Measurements from ENCODE around the gene NRDC. TPM values are rescaled to one million over a fixed set of nuclear protein-coding genes. Genes with fewer than 3 reads are reported as not detected.

The NRDC gene
- total and polyA plus RNA-seq, 9 of the 15 experiments (the other 6 are each of a cell fraction or from before 2014, with no cell fraction given) = 102 to 371 (median 201) TPM

GRCh38 chr1:51878616-51879336 is at the start of gene NRDC (continued):
- TF ChIP-seq SRF (CRISPR knock-in tag; IDR thresholded peaks at IDR 0.05) (no peak), BCOR (IDR thresholded peaks at IDR 0.05) (peak; percentile 82), TCF7 (IDR thresholded peaks at IDR 0.05; ENCODE audit: borderline replicate concordance) (0 out of 2 replicates have a peak, but pooled peaks have one; percentile 1), RAD21 (CRISPR knock-in tag; conservative IDR thresholded peaks at IDR 0.05 in 1 of 2, IDR thresholded peaks at IDR 0.05 in 1 of 2) (no peak), ZNF217 (CRISPR knock-in tag; IDR thresholded peaks at IDR 0.05) (no peak), MEF2A (IDR thresholded peaks at IDR 0.05; ENCODE audit: control insufficient read depth, low read depth, low read length) (no peak), E2F3 (CRISPR knock-in tag; IDR thresholded peaks at IDR 0.05) (no peak), TAF15 (IDR thresholded peaks at IDR 0.05; ENCODE audit: low read depth, low read length) (no peak), ELF4 (CRISPR knock-in tag; IDR thresholded peaks at IDR 0.05) (no peak), DPF2 (IDR thresholded peaks at IDR 0.05) (peak; percentile 83), ZNF444 (CRISPR knock-in tag; IDR thresholded peaks at IDR 0.05) (0 out of 2 replicates have a peak, but pooled peaks have one; percentile 35), ZNF324 (CRISPR knock-in tag; IDR thresholded peaks at IDR 0.05) (no peak), ZBED1 (IDR thresholded peaks at IDR 0.05) (peak; percentile 10; the same call in 1 of the 2 replicates), MAFF (IDR thresholded peaks at IDR 0.05; ENCODE audit: low read length) (peak; percentile 93), PTBP1 (IDR thresholded peaks at IDR 0.05; ENCODE audit: low read depth, low read length) (no peak), ADNP (tag; IDR thresholded peaks at IDR 0.05) (no peak), MYBL2 (IDR thresholded peaks at IDR 0.05; ENCODE audit: low read depth) (peak; percentile 94), MYBL2 (CRISPR knock-in tag; IDR thresholded peaks at IDR 0.05; ENCODE audit: borderline replicate concordance) (no peak)
- TF ChIP-seq, protein P1, sequence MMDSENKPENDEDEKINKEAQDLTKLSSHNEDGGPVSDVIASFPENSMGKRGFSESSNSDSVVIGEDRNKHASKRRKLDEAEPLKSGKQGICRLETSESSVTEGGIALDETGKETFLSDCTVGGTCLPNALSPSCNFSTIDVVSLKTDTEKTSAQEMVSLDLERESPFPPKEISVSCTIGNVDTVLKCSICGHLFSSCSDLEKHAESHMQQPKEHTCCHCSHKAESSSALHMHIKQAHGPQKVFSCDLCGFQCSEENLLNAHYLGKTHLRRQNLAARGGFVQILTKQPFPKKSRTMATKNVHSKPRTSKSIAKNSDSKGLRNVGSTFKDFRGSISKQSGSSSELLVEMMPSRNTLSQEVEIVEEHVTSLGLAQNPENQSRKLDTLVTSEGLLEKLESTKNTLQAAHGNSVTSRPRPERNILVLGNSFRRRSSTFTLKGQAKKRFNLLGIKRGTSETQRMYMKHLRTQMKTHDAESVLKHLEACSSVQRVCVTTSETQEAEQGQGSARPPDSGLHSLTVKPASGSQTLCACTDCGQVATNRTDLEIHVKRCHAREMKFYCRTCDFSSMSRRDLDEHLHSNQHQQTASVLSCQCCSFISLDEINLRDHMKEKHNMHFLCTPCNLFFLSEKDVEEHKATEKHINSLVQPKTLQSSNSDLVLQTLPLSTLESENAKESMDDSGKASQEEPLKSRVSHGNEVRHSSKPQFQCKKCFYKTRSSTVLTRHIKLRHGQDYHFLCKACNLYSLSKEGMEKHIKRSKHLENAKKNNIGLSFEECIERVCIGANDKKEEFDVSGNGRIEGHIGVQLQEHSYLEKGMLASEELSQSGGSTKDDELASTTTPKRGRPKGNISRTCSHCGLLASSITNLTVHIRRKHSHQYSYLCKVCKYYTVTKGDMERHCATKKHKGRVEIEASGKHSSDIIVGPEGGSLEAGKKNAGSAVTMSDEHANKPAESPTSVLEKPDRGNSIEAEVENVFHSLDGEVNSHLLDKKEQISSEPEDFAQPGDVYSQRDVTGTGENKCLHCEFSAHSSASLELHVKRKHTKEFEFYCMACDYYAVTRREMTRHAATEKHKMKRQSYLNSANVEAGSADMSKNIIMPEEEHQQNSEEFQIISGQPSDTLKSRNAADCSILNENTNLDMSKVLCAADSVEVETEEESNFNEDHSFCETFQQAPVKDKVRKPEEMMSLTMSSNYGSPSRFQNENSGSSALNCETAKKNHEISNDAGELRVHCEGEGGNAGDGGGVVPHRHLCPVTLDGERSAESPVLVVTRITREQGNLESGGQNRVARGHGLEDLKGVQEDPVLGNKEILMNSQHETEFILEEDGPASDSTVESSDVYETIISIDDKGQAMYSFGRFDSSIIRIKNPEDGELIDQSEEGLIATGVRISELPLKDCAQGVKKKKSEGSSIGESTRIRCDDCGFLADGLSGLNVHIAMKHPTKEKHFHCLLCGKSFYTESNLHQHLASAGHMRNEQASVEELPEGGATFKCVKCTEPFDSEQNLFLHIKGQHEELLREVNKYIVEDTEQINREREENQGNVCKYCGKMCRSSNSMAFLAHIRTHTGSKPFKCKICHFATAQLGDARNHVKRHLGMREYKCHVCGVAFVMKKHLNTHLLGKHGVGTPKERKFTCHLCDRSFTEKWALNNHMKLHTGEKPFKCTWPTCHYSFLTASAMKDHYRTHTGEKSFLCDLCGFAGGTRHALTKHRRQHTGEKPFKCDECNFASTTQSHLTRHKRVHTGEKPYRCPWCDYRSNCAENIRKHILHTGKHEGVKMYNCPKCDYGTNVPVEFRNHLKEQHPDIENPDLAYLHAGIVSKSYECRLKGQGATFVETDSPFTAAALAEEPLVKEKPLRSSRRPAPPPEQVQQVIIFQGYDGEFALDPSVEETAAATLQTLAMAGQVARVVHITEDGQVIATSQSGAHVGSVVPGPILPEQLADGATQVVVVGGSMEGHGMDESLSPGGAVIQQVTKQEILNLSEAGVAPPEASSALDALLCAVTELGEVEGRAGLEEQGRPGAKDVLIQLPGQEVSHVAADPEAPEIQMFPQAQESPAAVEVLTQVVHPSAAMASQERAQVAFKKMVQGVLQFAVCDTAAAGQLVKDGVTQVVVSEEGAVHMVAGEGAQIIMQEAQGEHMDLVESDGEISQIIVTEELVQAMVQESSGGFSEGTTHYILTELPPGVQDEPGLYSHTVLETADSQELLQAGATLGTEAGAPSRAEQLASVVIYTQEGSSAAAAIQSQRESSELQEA (IDR thresholded peaks at IDR 0.05; ENCODE audit: low read depth) = no peak
- TF ChIP-seq, protein P2, sequence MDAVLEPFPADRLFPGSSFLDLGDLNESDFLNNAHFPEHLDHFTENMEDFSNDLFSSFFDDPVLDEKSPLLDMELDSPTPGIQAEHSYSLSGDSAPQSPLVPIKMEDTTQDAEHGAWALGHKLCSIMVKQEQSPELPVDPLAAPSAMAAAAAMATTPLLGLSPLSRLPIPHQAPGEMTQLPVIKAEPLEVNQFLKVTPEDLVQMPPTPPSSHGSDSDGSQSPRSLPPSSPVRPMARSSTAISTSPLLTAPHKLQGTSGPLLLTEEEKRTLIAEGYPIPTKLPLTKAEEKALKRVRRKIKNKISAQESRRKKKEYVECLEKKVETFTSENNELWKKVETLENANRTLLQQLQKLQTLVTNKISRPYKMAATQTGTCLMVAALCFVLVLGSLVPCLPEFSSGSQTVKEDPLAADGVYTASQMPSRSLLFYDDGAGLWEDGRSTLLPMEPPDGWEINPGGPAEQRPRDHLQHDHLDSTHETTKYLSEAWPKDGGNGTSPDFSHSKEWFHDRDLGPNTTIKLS (IDR thresholded peaks at IDR 0.05; ENCODE audit: borderline replicate concordance, low read depth) = peak; percentile 79; the same call in 1 of the 2 replicates
- TF ChIP-seq, protein P3, sequence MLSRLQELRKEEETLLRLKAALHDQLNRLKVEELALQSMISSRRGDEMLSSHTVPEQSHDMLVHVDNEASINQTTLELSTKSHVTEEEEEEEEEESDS (CRISPR knock-in tag; IDR thresholded peaks at IDR 0.05) = no peak
